Psoas muscle (tissue), 8 donors: ENCODE results near the gene OXTR. TPM values are rescaled to one million over a fixed set of nuclear protein-coding genes. Genes with fewer than 3 reads are reported as not detected.

Experiments
- ATAC-seq, 4 donors: fragments of 200-7000 bp; cut with Tn5 transposase; one replicate each; pipeline ENCODE4 v1.9.1; 2020; ENCODE audit warnings: moderate library complexity in 3 of 4, mild to moderate bottlenecking in 2 of 4
- DNase-seq, 2 donors: peaks; one replicate each; pipeline ENCODE4 v3.0.0-alpha.2; 2020
- H3K27ac ChIP-seq: fragments of 200-600 bp; one replicate; pipeline ENCODE4 v1.8.0; 2022
- H3K27me3 ChIP-seq, 3 donors: fragments of 200-600 bp in 1 of 3; one replicate each; pipeline versions ENCODE4 v1.6.1 to v1.8.0; 2013 to 2022; ENCODE audit warnings: low read length in 2 of 3, mild to moderate bottlenecking in 2 of 3, moderate library complexity in 1 of 3; ENCODE audit not compliant: insufficient read depth in 3 of 3
- H3K36me3 ChIP-seq, 2 donors: fragments of 200-600 bp in 1 of 2; one replicate each; pipeline versions ENCODE4 v1.6.1 to v1.8.0; 2013 to 2022; ENCODE audit warnings: low read depth in 1 of 2, mild to moderate bottlenecking in 1 of 2, moderate library complexity in 1 of 2; ENCODE audit not compliant: insufficient read depth in 1 of 2
- H3K4me1 ChIP-seq: fragments of 200-600 bp; one replicate; pipeline ENCODE4 v1.8.0; 2022
- H3K4me3 ChIP-seq: fragments of 200-600 bp; one replicate; pipeline ENCODE4 v1.8.0; 2022; ENCODE audit warnings: mild to moderate bottlenecking
- H3K9me3 ChIP-seq: fragments of 200-600 bp; one replicate; pipeline ENCODE4 v1.8.0; 2022
- WGBS, 3 donors: extraction: QIAGEN DNeasy Blood & Tissue Kit; methylation state at CpG; one replicate each; pipeline versions ENCODE4 v1.1.6 to v1.1.7; 2013; 5-methylcytosine and 5-hydroxymethylcytosine counted together
- intact Hi-C, 2 donors: fragments of 100-400 bp; cut with DNase I; formaldehyde crosslinking; loops; one replicate each; pipeline versions ENCODE4 v1.11.0 to v1.14.2; 2022
- polyA plus RNA-seq, 3 donors: library from polyadenylated mRNA; stranded (reverse); fragments of 200-250 nt; gene quantifications; one replicate each; pipeline ENCODE4 v1.2.3, GENCODE V29; 2013
- total RNA-seq, 4 donors: library from RNA; stranded (reverse); fragmentation: NEBNext Ultra II Directional in 2 of 4; extraction: Animal tissue kit (Norgen Biotek cat#: 25700) in 2 of 4; gene quantifications; one replicate each; pipeline versions ENCODE4 v1.2.1 to v1.2.4, GENCODE V29; 2021 to 2023
- TF ChIP-seq, protein P1 (sequence below): fragments of 200-600 bp; IDR thresholded peaks from one replicate; pipeline ENCODE4 v1.8.0; 2022; ENCODE audit warnings: antibody characterized with exemption
- donor health status: healthy with polysubstance abuse.
- donor health status: DM: no; HTN: no; CAD: no; lungs with moderate emphysema.
- donor health status: Bipolar disorder and iron deficiency.
- donor health status: healthy.
- donor health status: DM: yes; HTN: yes; CAD: no.
- donor health status: DM: no; HTN: no; CAD: no.
- donor health status: DM: no; HTN: no; CAD: no.
- donor health status: DM: yes; HTN: yes; CAD: no.

OXTR gene
- total and polyA plus RNA-seq, 7 donors, result 0.09 to 0.38 (median 0.12) TPM; not detected in 2

DNA sequence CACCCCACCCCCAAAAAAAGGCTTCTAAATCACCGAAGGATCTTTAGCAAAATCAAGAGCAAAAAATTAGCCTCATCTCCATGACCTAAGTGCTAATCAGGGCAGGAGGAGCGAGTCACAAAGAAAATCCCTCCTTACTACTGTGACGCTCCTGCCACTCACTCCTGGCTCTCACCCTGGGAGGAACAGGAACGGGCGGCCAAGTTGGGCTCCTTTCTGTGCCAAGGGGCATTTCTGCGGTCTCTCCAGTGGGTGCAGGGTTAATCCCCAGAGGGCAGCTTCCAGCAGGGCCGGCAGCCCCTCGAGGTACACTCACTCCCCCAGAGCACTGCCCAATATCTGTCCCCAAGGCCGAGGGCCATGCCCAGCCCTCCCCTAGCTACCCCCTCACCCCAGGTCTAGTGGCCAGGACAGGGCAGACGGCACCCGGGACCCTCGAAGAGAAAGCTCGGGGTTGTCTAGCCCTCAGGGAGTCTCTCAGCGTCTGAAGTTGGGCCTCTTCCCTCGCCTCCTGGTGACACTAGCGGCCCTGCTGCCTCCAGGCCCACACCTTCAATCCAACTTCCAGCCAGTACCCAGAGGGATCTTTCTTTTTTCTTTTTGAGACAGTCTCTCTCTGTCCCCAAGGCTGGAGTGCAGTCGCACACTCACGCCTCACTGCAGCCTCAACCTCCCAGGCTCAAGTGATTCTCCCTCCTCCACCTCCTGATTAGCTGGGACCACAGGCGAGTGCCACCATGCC lies 35.1 kb downstream of the OXTR start:
- Histone ChIP-seq H3K4me3 (peak overlapping the region; percentile 70), H3K36me3 (no peaks in the 10 kb centered on the region), H3K27me3 (no peaks in the 10 kb centered on the region), H3K27ac (peak overlapping the region; percentile 98), H3K4me1 (peaks cover 34% of the 10 kb centered on the region), H3K9me3 (no peaks in the 10 kb centered on the region)
- DNase-seq (peak; percentile 41 to 72), ATAC-seq (peak; percentile 72 to 86 (median 83))
- 32 to 49% (median 38%) methylated on average over 15 to 19 of the region's 19 CpGs for WGBS, 3 donors
- TF ChIP-seq, protein P1, sequence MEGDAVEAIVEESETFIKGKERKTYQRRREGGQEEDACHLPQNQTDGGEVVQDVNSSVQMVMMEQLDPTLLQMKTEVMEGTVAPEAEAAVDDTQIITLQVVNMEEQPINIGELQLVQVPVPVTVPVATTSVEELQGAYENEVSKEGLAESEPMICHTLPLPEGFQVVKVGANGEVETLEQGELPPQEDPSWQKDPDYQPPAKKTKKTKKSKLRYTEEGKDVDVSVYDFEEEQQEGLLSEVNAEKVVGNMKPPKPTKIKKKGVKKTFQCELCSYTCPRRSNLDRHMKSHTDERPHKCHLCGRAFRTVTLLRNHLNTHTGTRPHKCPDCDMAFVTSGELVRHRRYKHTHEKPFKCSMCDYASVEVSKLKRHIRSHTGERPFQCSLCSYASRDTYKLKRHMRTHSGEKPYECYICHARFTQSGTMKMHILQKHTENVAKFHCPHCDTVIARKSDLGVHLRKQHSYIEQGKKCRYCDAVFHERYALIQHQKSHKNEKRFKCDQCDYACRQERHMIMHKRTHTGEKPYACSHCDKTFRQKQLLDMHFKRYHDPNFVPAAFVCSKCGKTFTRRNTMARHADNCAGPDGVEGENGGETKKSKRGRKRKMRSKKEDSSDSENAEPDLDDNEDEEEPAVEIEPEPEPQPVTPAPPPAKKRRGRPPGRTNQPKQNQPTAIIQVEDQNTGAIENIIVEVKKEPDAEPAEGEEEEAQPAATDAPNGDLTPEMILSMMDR, result no peak
- intact Hi-C loops, result loop anchor here in 1 of 2 donors (5.0 kb wide), 1 partner anchor 72 kb away; no protein-coding TSS in a partner anchor

DNA sequence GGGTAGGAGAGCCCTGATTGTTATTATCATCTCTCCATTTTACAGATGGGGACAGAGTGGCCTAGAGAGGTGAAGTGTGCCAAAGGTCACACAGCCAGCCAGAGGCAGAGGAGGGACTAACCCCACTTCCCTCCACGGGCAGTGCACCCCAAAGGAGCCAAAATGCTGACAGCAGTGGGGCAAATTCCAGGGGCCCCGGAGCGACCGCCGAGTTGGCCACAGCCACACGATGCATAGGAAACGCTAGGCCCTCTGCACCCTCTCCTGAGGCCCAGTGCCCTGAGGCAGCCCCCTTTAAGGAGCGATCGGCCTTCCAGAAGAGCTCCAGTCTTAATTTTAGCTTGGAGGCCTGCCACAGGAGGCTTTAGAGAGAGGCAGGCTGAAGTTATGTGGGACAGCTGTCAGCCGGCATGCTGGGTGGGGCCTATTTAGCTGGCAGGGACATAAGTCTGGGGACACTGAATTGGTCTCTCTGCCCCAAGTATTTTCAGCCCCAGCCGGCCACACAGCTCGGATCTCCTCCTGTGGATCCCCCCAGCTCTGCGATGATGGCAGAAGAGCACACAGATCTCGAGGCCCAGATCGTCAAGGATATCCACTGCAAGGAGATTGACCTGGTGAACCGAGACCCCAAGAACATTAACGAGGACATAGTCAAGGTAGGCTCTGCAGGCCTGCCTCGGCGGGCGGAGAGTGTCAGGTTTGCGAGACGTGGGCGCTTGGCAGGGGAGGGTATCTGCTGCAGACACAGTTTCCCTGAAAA lies 35.9 kb downstream of the OXTR start, which contains the start of gene CAV3:
Gene CAV3 (plus strand): TSS at position 471 of the 763 bp plus-strand sequence. CDS start 75 bp downstream, at position 546.
- Histone ChIP-seq H3K27me3 (no peaks in the 10 kb centered on the region), H3K36me3 (no peaks in the 10 kb centered on the region), H3K4me3 (peak within 1 kb of the TSS; percentile 70), H3K9me3 (no peaks in the 10 kb centered on the region), H3K27ac (peak within 1 kb of the TSS; percentile 98), H3K4me1 (peaks cover 31% of the 10 kb centered on the region)
- ATAC-seq (peak; percentile 81 to 90 (median 87)), DNase-seq (peak; percentile 63 to 88)
- TF ChIP-seq, protein P1, result no peak
- WGBS, 3 donors, result 18 to 30% (median 18%) methylated on average over 23 of the region's 23 CpGs
- intact Hi-C loops, result loop anchor here in 1 of 2 donors (5.0 kb wide), 1 partner anchor 71 kb away; no protein-coding TSS in a partner anchor

DNA sequence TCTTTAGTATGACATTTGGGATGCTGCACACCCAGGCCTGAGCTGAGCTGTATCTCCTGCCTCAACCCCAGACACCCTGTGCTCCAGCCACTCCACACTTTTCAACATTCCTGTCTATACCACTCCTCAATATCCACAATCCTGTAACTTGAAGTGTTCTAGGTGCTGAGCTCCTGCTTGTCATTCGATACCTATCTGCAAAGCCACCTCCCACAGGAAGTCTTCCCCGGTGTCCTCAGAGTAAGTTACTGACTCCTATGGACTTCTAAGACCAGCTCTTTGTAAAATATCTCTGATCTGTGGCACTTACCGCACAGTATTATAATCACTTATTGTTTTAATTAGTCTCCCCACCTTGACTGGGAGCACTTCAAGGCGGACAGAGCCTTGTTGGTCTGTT lies 37.0 kb downstream of the OXTR start:
- no peak for ATAC-seq
- DNase-seq, result no peak
- TF ChIP-seq, protein P1, result no peak
- no peak overlapping the region for H3K4me3 ChIP-seq
- 68 to 92% (median 72%) methylated on average over 4 of the region's 4 CpGs for WGBS, 3 donors
- no peaks in the 10 kb centered on the region for H3K36me3 ChIP-seq
- H3K27ac ChIP-seq, result no peak overlapping the region
- no peaks in the 10 kb centered on the region for H3K9me3 ChIP-seq
- intact Hi-C loops, result loop anchor here in 1 of 2 donors (5.0 kb wide), 1 partner anchor 70 kb away; no protein-coding TSS in a partner anchor
- no peaks in the 10 kb centered on the region for H3K27me3 ChIP-seq
- peaks cover 27% of the 10 kb centered on the region for H3K4me1 ChIP-seq

DNA sequence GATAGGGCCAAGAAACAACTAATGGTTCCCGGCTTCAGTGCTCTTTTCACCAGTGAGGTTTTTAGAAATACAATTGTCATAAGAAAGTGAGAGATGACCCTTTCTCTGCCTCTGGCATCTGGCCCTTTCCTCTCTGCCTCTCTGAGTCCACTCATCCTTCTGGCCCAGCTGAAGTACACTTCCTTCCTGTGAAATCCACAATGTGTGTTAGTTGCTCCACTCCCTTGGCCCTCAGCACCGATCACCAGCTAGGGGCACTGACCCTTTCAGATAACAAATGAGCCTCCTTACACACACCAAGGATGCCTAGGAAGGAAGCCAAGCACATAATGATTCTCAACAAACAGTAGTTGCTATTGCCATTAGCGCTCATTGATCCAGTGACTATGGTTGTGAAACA lies 38.8 kb downstream of the OXTR start:
- intact Hi-C loops, result loop anchor here in 1 of 2 donors (5.0 kb wide), 1 partner anchor 68 kb away; no protein-coding TSS in a partner anchor
- Histone ChIP-seq H3K27me3 (no peaks in the 10 kb centered on the region), H3K36me3 (no peaks in the 10 kb centered on the region), H3K4me3 (no peak overlapping the region), H3K4me1 (peaks cover 11% of the 10 kb centered on the region), H3K27ac (no peak overlapping the region), H3K9me3 (no peaks in the 10 kb centered on the region)
- ATAC-seq (no peak), DNase-seq (no peak)
- TF ChIP-seq, protein P1, result no peak
- 63 to 74% (median 73%) methylated on average over 3 of the region's 3 CpGs for WGBS, 3 donors
